Parathyroid adenoma (tissue), 2 donors: ENCODE results near the gene EGLN1.

Experiments used
- H2AFZ ChIP-seq: fragments of 300-600 bp; sonication (generic); one replicate; pipeline ENCODE4 v1.7.0; 2017; ENCODE audit warnings: antibody characterized with exemption, mild to moderate bottlenecking
- H3K27ac ChIP-seq: fragments of 300-600 bp; sonication (generic); one replicate; pipeline ENCODE4 v1.7.0; 2017
- H3K27me3 ChIP-seq: fragments of 300-600 bp; sonication (generic); one replicate; pipeline ENCODE4 v1.7.0; 2017; ENCODE audit warnings: low read length; ENCODE audit not compliant: control insufficient read depth, insufficient read depth
- H3K36me3 ChIP-seq: fragments of 300-600 bp; sonication (generic); one replicate; pipeline ENCODE4 v1.7.0; 2017; ENCODE audit warnings: low read length; ENCODE audit not compliant: control insufficient read depth, insufficient read depth
- H3K4me1 ChIP-seq: fragments of 300-600 bp; sonication (generic); one replicate; pipeline ENCODE4 v1.7.0; 2017; ENCODE audit warnings: control low read depth
- H3K4me2 ChIP-seq: fragments of 300-600 bp; sonication (generic); one replicate; pipeline ENCODE4 v1.7.0; 2017; ENCODE audit warnings: low read length
- H3K4me3 ChIP-seq: fragments of 300-600 bp; sonication (generic); one replicate; pipeline ENCODE4 v1.7.0; 2017; ENCODE audit warnings: low read depth, low read length
- H3K79me2 ChIP-seq: fragments of 300-600 bp; sonication (generic); one replicate; pipeline ENCODE4 v1.7.0; 2017; ENCODE audit warnings: control low read depth
- H3K9ac ChIP-seq: fragments of 300-600 bp; sonication (generic); one replicate; pipeline ENCODE4 v1.7.0; 2017; ENCODE audit warnings: mild to moderate bottlenecking
- H3K9me3 ChIP-seq: fragments of 300-600 bp; sonication (generic); one replicate; pipeline ENCODE4 v1.7.0; 2017; ENCODE audit warnings: low read length; ENCODE audit not compliant: control insufficient read depth
- CTCF ChIP-seq: fragments of 300-600 bp; sonication (generic); IDR thresholded peaks from one replicate; pipeline ENCODE4 v1.7.0; 2017; ENCODE audit warnings: antibody characterized with exemption, mild to moderate bottlenecking
- donor health status: primary hyperparathyroidism.

The EGLN1 gene

GRCh38 chr1:231317306-231318014 lies 104.6 kb downstream of the EGLN1 start:
- H3K36me3 ChIP-seq: no peaks in the 10 kb centered on the region
- no peaks in the 10 kb centered on the region for H3K27me3 ChIP-seq
- H3K27ac ChIP-seq: no peak overlapping the region
- H3K9me3 ChIP-seq: no peaks in the 10 kb centered on the region
- H3K9ac ChIP-seq: no peak overlapping the region
- no peaks in the 10 kb centered on the region for H3K79me2 ChIP-seq
- no peak for TF ChIP-seq CTCF
- H3K4me1 ChIP-seq: no peaks in the 10 kb centered on the region
- no peak overlapping the region for H3K4me3 ChIP-seq
- H2AFZ ChIP-seq: no peak overlapping the region
- H3K4me2 ChIP-seq: no peak overlapping the region

GRCh38 chr1:231315887-231316286 lies 106.2 kb downstream of the EGLN1 start:
- Histone ChIP-seq H3K27me3 (no peaks in the 10 kb centered on the region), H3K9me3 (no peaks in the 10 kb centered on the region), H3K4me3 (no peak overlapping the region), H3K4me1 (no peaks in the 10 kb centered on the region), H3K36me3 (no peaks in the 10 kb centered on the region), H3K27ac (no peak overlapping the region), H3K9ac (no peak overlapping the region), H3K79me2 (no peaks in the 10 kb centered on the region), H3K4me2 (no peak overlapping the region), H2AFZ (no peak overlapping the region)
- TF ChIP-seq CTCF: no peak
